ENCODE measurements around the gene BCL6B. TPM values are rescaled to one million over a fixed set of nuclear protein-coding genes. Genes with fewer than 3 reads are reported as not detected.

The BCL6B gene
- total RNA-seq, 6 experiments from 2014 or later = not detected

DNA sequence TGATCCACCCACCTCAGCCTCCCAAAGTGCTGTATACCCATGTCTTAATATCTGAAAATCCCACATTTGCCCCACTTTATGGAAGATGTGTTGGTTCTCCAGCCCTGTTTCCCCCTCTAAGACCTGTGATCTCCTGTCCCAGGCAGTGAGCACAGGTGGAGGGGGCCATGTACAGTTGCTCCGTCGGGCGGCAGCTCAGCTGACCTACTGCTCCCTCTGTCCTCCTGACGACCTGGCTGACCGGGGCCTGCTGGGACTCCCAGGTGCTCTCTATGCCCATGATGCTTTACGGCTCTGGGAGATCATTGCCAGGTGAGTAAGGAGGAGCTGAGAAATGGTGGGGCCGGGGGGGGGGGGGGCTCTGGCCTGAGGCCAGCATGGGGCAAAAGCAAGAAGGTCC lies 17.1 kb upstream of the BCL6B start:
- peaks cover 21% of the 10 kb centered on the region for H3K4me1 Mint-ChIP-seq (ENCODE audit: low read depth)
- H3K4me3 Mint-ChIP-seq = no peak overlapping the region
- H3K36me3 Mint-ChIP-seq (ENCODE audit: low read depth) = peaks cover 13% of the 10 kb centered on the region
- H3K27ac Mint-ChIP-seq = no peak overlapping the region
- no peaks in the 10 kb centered on the region; the same call in 1 of the 2 replicates for H3K27me3 Mint-ChIP-seq (ENCODE audit: insufficient read depth)
- TF ChIP-seq, protein P1, sequence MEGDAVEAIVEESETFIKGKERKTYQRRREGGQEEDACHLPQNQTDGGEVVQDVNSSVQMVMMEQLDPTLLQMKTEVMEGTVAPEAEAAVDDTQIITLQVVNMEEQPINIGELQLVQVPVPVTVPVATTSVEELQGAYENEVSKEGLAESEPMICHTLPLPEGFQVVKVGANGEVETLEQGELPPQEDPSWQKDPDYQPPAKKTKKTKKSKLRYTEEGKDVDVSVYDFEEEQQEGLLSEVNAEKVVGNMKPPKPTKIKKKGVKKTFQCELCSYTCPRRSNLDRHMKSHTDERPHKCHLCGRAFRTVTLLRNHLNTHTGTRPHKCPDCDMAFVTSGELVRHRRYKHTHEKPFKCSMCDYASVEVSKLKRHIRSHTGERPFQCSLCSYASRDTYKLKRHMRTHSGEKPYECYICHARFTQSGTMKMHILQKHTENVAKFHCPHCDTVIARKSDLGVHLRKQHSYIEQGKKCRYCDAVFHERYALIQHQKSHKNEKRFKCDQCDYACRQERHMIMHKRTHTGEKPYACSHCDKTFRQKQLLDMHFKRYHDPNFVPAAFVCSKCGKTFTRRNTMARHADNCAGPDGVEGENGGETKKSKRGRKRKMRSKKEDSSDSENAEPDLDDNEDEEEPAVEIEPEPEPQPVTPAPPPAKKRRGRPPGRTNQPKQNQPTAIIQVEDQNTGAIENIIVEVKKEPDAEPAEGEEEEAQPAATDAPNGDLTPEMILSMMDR (IDR thresholded peaks at IDR 0.05) = no peak
- no peak for DNase-seq
- H3K9me3 Mint-ChIP-seq = no peaks in the 10 kb centered on the region

DNA sequence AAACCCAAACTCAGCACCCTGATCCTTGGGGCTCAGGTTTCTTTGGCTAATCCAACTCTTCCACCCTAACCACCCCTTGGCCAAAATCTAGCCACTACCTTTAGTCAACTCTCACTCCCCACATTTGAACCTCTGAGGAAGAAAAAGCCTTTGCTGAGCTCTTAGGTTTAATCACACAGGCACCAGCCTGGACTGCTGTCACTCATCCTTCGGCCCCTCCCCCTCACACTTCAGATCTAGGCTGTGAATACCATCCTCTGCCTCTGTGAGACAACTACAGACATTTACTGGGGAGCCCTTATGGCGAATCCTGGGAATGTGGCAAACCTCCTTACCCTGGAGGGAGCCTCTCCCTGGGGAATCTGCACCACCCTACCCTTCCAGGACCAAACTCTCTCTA lies 15.7 kb upstream of the BCL6B start:
- TF ChIP-seq, protein P1 (IDR thresholded peaks at IDR 0.05) = no peak
- no peak overlapping the region for H3K4me3 Mint-ChIP-seq
- no peak overlapping the region; the same call in 1 of the 2 replicates for H3K27ac Mint-ChIP-seq
- no peaks in the 10 kb centered on the region for H3K9me3 Mint-ChIP-seq
- no peak for DNase-seq
- peaks cover 6% of the 10 kb centered on the region for H3K36me3 Mint-ChIP-seq (ENCODE audit: low read depth)
- peaks cover 32% of the 10 kb centered on the region for H3K4me1 Mint-ChIP-seq (ENCODE audit: low read depth)
- no peaks in the 10 kb centered on the region; the same call in 1 of the 2 replicates for H3K27me3 Mint-ChIP-seq (ENCODE audit: insufficient read depth)

- no peak for DNase-seq
- Mint-ChIP-seq H3K36me3 (ENCODE audit: low read depth) (peaks cover 25% of the 10 kb centered on the region), H3K27me3 (ENCODE audit: insufficient read depth) (no peaks in the 10 kb centered on the region; the same call in 1 of the 2 replicates), H3K4me3 (peak overlapping the region; percentile 99), H3K4me1 (ENCODE audit: low read depth) (peaks cover 49% of the 10 kb centered on the region), H3K27ac (no peak overlapping the region; the same call in 1 of the 2 replicates), H3K9me3 (peaks cover 7% of the 10 kb centered on the region; the same call in 1 of the 2 replicates)
- TF ChIP-seq, protein P1 (IDR thresholded peaks at IDR 0.05) = no peak
Observed at GRCh38 chr17:7010523-7010922, 12.3 kb upstream of the BCL6B start.

- TF ChIP-seq, protein P1 (IDR thresholded peaks at IDR 0.05) = no peak
- peaks cover 25% of the 10 kb centered on the region for H3K36me3 Mint-ChIP-seq (ENCODE audit: low read depth)
- peaks cover 7% of the 10 kb centered on the region; the same call in 1 of the 2 replicates for H3K9me3 Mint-ChIP-seq
- DNase-seq = no peak
- peak overlapping the region; percentile 100 for H3K27ac Mint-ChIP-seq
- H3K4me1 Mint-ChIP-seq (ENCODE audit: low read depth) = peaks cover 57% of the 10 kb centered on the region
- H3K4me3 Mint-ChIP-seq = peak overlapping the region; percentile 99
- H3K27me3 Mint-ChIP-seq (ENCODE audit: insufficient read depth) = no peaks in the 10 kb centered on the region; the same call in 1 of the 2 replicates
Observed at GRCh38 chr17:7011415-7011814, 11.4 kb upstream of the BCL6B start.

DNA sequence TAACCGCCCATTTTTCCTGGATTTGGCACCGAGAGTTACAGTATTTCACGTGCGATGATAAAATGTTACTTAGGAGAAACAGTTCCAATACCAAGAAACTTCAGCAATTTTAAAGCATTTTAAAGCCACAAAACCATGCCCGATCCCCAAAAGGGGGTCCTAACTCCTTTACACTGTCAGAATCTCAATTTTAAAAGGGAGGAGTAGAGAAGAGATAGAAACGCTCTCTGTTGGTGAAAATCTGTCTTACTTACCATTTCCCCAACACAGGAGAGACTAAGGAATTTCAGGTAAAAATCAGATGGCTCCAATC lies 11.0 kb upstream of the BCL6B start:
- DNase-seq = no peak
- H3K27me3 Mint-ChIP-seq (ENCODE audit: insufficient read depth) = no peaks in the 10 kb centered on the region; the same call in 1 of the 2 replicates
- peaks cover 57% of the 10 kb centered on the region for H3K4me1 Mint-ChIP-seq (ENCODE audit: low read depth)
- TF ChIP-seq, protein P1 (IDR thresholded peaks at IDR 0.05) = no peak
- peaks cover 25% of the 10 kb centered on the region for H3K36me3 Mint-ChIP-seq (ENCODE audit: low read depth)
- peak overlapping the region; percentile 100 for H3K27ac Mint-ChIP-seq
- peak overlapping the region; percentile 99 for H3K4me3 Mint-ChIP-seq
- peaks cover 7% of the 10 kb centered on the region; the same call in 1 of the 2 replicates for H3K9me3 Mint-ChIP-seq

Measured in HFFc6 (cell line).